HL-60 (cell line): ENCODE results near the gene SLC25A48.

Experiments used
- DNase-seq, 2 experiments: peaks; one replicate each; pipeline ENCODE4 v3.0.0-alpha.2; 2010 to 2020; ENCODE audit warnings: low read depth in 1 of 2, low spot score in 1 of 2
- H3K27ac ChIP-seq: fragments of 250-450 bp; sonication (Bioruptor Pico); replicated peaks from 2 replicates; pipeline ENCODE4 v1.5.1; 2020; ENCODE audit warnings: mild to moderate bottlenecking, moderate library complexity
- H3K27me3 ChIP-seq: fragments of 250-450 bp; sonication (Bioruptor Pico); 2 replicates; pipeline ENCODE4 v1.5.1; 2021; ENCODE audit warnings: mild to moderate bottlenecking, moderate library complexity; ENCODE audit not compliant: insufficient read depth, poor library complexity, severe bottlenecking
- H3K4me3 ChIP-seq: replicated peaks from 2 replicates; pipeline ENCODE4 v1.5.1; 2011; ENCODE audit warnings: mild to moderate bottlenecking, control low read depth, low read length; ENCODE audit not compliant: insufficient read depth
- GABPA ChIP-seq: IDR thresholded peaks from 2 replicates; pipeline ENCODE4 v1.6.1; 2012; ENCODE audit warnings: low read depth
- POLR2AphosphoS5 ChIP-seq: IDR thresholded peaks from 2 replicates; pipeline ENCODE4 v1.6.1; 2012; ENCODE audit warnings: low read depth
- SPI1 ChIP-seq: IDR thresholded peaks from 2 replicates; pipeline ENCODE4 v1.6.1; 2012; ENCODE audit warnings: low read depth, mild to moderate bottlenecking, borderline replicate concordance
- TF ChIP-seq, protein P1 (sequence below): IDR thresholded peaks from 2 replicates; pipeline ENCODE4 v1.6.1; 2012; ENCODE audit warnings: low read depth; ENCODE audit not compliant: insufficient replicate concordance
- TF ChIP-seq, protein P2 (sequence below): IDR thresholded peaks from one replicate; pipeline ENCODE4 v1.5.1; 2011; ENCODE audit warnings: low read length, control low read depth, inconsistent platforms; ENCODE audit not compliant: insufficient read depth

The SLC25A48 gene

DNA sequence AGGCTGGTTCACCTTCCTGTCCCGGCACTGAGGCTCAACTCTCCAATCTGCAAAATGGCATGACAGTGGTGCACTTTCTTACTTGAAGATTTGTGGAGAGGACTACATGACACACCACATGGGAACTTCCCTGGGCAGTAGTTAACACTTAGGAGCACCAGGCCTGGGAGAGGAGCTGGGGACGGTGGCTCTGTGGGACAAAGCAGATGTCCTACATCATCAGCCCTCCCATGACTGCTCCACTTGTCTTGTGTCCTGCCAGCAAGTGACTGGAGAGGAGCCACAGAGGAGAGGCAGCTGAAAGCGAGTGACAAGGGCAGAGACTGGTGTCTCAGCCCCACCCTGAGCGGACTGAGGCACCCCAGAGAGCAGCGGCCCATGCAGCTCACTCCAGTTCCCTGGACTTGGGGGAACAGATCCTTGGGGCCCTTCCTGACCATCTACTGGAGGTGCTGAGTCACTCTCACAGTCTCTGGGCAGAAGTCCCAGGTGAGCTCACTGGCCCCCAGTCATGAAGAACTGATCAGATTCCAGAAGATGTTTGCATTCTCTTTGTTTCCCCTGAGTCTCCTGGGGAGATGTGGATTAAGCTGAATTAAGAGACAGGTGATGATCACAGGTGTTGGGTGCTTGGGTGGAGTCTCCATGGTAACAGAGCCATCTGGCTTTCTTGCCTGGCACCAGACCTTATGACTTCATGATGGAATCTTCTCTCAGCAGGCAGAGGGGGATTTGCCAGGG is 13.2 kb upstream of the SLC25A48 start:
- DNase-seq: no peak
- Histone ChIP-seq H3K4me3 (no peak overlapping the region), H3K27me3 (no peaks in the 10 kb centered on the region), H3K27ac (no peak overlapping the region)
- TF ChIP-seq, protein P1, sequence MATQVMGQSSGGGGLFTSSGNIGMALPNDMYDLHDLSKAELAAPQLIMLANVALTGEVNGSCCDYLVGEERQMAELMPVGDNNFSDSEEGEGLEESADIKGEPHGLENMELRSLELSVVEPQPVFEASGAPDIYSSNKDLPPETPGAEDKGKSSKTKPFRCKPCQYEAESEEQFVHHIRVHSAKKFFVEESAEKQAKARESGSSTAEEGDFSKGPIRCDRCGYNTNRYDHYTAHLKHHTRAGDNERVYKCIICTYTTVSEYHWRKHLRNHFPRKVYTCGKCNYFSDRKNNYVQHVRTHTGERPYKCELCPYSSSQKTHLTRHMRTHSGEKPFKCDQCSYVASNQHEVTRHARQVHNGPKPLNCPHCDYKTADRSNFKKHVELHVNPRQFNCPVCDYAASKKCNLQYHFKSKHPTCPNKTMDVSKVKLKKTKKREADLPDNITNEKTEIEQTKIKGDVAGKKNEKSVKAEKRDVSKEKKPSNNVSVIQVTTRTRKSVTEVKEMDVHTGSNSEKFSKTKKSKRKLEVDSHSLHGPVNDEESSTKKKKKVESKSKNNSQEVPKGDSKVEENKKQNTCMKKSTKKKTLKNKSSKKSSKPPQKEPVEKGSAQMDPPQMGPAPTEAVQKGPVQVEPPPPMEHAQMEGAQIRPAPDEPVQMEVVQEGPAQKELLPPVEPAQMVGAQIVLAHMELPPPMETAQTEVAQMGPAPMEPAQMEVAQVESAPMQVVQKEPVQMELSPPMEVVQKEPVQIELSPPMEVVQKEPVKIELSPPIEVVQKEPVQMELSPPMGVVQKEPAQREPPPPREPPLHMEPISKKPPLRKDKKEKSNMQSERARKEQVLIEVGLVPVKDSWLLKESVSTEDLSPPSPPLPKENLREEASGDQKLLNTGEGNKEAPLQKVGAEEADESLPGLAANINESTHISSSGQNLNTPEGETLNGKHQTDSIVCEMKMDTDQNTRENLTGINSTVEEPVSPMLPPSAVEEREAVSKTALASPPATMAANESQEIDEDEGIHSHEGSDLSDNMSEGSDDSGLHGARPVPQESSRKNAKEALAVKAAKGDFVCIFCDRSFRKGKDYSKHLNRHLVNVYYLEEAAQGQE: no peak
- TF ChIP-seq, protein P2, sequence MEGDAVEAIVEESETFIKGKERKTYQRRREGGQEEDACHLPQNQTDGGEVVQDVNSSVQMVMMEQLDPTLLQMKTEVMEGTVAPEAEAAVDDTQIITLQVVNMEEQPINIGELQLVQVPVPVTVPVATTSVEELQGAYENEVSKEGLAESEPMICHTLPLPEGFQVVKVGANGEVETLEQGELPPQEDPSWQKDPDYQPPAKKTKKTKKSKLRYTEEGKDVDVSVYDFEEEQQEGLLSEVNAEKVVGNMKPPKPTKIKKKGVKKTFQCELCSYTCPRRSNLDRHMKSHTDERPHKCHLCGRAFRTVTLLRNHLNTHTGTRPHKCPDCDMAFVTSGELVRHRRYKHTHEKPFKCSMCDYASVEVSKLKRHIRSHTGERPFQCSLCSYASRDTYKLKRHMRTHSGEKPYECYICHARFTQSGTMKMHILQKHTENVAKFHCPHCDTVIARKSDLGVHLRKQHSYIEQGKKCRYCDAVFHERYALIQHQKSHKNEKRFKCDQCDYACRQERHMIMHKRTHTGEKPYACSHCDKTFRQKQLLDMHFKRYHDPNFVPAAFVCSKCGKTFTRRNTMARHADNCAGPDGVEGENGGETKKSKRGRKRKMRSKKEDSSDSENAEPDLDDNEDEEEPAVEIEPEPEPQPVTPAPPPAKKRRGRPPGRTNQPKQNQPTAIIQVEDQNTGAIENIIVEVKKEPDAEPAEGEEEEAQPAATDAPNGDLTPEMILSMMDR: no peak
- TF ChIP-seq SPI1 (no peak), POLR2AphosphoS5 (no peak), GABPA (no peak)

DNA sequence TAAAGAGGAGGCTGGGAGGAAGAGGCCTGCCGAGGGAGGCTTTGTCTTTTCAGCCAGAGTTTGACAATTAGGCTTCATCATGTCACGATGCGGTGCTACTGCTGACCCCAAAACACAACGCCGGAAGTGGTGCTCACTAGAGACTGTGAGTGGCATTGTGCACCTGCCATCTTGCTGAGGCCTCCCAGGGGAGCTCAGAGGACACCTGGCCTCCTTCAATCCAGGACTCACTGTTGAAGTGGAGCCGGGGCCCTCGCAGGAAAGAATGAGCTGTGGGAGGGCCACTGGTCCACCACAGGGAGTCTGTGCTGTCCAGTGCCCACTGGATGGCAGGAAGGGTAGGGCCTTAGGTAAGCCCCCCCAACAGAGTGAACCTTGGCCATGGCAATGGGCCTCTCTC is 12.7 kb upstream of the SLC25A48 start:
- Histone ChIP-seq H3K27ac (no peak overlapping the region), H3K27me3 (no peaks in the 10 kb centered on the region), H3K4me3 (no peak overlapping the region)
- no peak for TF ChIP-seq GABPA
- TF ChIP-seq POLR2AphosphoS5: no peak
- TF ChIP-seq, protein P1: no peak
- TF ChIP-seq SPI1: no peak
- TF ChIP-seq, protein P2: no peak
- DNase-seq: no peak

DNA sequence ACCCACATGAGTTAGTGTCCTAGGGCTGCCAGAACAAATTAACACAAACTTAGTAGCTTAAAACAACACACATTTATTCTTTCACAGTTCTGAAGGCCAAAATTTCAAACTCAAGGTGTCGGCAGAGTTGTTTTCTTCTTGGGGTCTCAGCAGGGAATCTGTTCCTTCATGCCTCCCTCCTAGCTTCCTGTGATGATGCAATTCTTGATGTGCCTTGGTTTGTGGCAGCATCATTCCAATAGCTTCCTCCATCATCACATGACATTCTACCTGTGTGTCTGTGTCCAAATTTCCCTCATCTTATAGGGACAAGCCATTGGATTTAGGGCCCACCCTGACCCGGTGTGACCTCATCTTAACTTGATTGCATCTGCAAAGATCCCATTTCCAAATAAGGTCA is 12.2 kb upstream of the SLC25A48 start:
- Histone ChIP-seq H3K27me3 (no peaks in the 10 kb centered on the region), H3K4me3 (no peak overlapping the region), H3K27ac (no peak overlapping the region)
- no peak for DNase-seq
- TF ChIP-seq SPI1 (no peak), GABPA (no peak), POLR2AphosphoS5 (no peak)
- TF ChIP-seq, protein P1: no peak
- TF ChIP-seq, protein P2: no peak
